GM18502 (cell line): ENCODE data around the gene TTL.
"Not testable (repeated sequence)": the region's sequence is repeated elsewhere in the genome, so short reads cannot be mapped to it uniquely, and the experiment has no call there.

Experiments used
- ATAC-seq: cut with Tn5 transposase; IDR thresholded peaks from one replicate; pipeline ENCODE4 v1.9.1; 2021; ENCODE audit warnings: mild to moderate bottlenecking; ENCODE audit not compliant: unreplicated experiment, poor library complexity

TTL gene

DNA sequence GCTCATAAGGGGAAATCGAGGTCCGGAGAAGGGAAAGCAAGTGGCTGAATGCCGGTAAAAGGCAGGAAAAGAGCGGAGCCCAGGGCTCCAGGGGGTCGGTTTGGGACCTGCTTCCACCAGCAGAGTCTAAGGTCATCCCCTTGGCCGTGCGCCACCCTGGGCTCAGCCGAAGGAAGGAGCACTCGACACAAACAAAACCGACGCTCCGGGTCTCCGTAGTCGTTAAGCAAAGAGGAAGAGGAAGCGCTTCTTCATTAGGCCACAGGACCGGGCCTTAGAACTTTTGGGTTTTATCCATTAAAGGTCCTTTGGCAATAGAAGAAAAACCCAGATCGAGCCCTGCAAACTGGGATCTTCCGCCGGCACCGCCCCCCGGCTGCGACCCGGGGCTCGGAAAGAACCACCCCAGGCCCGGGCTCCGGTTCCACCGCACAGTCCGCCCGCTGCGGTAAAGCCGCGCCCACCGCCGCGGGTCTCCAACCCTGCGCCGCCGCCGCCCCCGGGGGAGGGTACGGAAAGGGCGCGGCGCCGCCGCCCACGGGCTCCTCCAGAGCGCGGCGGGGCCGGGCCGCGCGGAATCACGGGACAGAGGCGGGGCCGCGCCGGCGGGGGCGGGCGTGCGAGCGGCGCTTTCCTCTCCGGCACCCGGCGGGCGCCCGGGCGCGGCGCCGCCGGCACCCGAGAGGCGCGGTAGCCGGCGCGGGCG lies at the start of gene TTL:
Gene TTL (plus strand): TSS at position 629 of the 706 bp plus-strand sequence. CDS start 189 bp downstream, outside the sequence.
- peak; percentile 68 for ATAC-seq

DNA sequence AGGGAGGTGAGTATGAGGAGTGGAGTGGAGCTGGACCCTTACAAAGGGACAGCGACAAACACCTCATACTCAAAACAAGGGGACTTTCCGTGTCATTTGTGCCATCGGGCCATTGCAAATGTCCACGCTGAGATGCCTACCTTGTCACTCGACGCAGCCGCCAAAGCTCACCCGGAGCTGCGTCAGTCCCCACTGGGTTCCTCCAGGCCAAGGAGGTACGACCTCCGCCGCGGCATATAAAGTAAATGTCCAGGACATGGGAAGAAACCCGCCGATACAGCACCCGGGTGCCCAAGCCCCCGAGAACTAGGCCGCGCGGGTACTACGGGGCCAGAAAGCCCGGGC lies 49.6 kb upstream of the TTL start:
- ATAC-seq, result not testable (repeated sequence)

DNA sequence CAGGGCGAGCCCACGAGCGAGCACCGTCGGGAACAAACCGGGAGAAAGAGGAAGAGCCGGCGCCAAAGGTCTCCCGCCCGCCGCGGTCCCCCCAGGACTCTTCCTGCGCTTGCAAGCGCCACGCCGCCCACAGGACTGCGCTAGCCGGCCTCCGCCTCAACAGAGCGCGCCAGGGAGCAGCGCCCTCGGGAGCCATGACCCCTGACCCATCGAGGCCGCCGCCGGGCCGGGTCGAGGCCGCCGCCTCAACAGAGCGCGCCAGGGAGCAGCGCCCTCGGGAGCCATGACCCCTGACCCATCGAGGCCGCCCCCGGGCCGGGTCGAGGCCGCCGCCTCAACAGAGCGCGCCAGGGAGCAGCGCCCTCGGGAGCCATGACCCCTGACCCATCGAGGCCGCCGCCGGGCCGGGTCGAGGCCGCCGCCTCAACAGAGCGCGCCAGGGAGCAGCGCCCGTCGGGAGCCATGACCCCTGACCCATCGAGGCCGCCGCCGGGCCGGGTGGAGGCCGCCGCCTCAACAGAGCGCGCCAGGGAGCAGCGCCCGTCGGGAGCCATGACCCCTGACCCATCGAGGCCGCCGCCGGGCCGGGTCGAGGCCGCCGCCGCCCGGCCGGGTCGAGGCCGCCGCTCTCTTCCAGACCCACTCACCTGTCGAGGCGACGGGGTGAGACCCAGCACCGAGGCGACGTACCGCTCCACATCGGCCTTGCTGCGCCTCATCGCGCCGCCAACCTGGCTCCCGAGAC lies 49.0 kb upstream of the TTL start:
- ATAC-seq, result not testable (repeated sequence)

DNA sequence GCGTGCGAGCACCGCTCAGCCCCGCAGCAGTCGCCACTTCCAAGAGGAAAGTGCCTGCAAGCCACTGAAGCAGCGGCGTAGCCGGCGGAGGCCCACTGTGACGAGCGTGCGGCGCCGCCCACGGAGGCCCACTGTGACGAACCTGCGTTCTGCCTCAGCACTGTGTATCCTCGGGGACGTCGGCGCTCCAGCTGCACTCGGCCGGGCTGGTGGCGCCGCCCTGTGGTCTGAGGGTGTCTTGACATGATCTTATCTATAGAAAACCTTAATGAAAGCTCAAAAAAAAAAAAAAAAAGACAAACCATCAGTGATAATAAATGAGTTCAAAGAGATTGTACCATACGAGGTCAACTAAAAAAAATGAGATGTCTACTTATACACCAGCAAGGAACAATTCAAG lies 48.5 kb upstream of the TTL start, which contains the start of gene RGPD8:
Gene RGPD8 (minus strand): TSS at position 166 of the 400 bp plus-strand sequence. CDS start 192 bp downstream, outside the sequence.
- peak; percentile 99 for ATAC-seq

DNA sequence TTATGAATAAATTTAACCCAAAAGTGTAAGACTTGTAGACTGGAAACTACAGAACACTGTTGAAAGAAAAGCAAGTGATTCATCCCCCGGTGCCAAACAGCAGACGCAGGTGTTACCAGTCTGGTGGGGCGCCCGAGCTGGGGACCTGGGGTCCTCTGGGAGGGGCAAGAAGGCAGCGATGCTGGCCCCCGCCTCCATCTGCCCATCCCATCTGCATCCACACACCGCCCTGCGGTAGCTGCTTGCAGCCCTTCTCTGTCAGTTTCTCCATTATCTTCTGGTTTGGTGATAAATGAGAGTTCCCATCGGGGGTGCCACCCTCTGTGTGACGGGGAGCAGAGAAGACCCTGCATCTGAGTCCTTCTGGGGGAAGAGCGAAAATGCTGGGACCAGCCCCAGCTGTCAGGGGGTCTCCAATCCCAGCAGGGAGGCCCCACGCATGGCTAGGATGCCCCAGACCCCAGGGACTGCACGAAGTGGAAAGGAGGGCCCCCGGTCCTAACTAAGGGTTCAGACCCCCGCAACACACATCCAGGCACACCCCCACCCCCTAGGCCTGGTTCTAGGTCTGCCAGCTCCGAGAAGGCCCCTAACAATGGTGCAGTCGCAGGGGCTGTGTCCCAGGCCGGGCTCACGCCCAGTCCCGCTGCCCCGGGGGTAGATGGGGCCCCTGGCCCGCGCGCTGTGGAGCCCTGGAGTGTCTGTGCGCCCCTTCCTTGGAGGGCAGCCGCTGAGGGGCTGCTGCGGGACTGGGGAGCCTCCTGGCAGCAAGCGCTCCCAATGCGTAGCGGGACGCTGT lies 47.8 kb upstream of the TTL start:
- no peak for ATAC-seq

DNA sequence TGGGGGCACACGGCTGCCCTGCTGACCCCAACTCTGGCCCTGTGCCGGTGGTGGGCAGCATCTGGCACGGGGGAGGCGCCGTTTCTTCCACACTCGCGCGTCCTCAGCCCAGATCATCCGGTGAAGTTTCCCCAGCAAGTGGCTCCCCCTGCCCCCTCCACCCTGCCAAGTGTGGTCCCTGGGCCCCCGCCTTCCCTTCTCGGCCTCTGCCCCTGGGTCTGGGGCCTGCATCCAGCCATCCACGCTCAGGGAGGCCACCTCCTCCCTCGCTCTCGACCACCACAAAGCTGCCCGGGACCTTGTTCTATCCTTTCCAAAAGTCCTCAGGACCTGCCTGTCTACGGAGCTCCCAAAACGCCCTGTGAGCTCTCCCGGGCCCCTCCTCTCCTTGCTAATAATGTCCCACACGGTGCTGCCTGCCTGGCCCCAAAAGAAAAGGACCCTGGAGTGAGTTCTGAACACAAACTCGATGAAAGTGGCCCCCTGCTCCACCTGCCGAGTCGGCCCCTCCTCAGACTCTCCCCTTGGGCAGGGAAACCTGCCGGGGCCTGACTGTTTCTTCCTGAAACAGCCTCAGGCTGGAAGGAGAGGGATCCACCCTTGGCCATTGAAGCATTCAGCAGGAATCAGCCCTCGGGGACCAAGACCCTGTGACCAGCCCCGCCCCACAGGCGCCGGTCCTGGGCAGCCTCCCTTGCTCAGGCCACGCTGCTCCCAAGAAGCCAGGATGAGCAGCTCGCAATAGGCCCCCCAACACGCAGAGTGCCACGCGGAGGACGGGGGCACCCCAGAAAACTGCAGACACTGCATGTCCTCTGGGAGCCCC lies 46.9 kb upstream of the TTL start:
- not testable (repeated sequence) for ATAC-seq

- not testable (repeated sequence) for ATAC-seq
These were observed 46.1 kb upstream of the TTL start for GRCh38 chr2:112435716-112436431.

DNA sequence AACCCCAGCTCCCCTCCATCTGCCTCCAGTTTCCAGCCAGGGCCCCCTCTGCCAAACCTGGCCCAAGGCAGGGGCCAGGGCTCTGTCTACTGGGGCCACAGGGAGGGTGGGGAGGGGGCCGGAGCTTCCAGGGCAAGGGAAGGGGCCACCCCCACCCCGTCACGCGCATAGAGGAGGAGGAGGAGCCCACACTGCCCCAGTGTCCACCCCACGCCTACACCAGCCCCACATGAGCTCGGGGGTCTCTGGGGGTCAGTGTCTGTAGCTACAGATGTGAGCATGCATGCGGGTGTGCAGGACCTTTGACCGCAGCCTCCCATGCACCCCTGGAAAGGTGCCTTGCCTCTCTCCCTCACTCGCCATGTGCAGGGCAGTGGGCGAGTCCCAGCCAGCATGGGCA lies 45.0 kb upstream of the TTL start:
- not testable (repeated sequence) for ATAC-seq

DNA sequence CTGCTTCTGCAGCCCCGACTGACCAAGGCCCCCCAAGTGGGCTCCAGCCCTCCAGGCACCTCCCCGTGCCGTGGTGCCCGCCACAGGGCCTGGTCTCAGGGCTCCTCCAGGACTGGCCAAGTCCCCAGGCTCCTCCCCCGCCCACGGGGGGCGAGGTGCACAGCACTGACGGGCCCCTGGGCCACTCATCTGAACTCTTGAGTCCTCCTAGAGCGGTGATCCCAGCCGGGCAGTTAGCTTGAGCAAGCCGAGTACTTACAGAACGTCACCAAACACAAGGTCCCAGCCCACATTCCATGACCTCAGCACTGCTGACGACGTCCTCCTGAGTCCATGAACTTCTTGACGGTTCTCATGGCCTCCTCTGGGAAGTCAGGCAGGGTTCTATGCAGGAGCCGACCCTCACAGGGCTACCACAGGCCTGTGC lies 44.5 kb upstream of the TTL start:
- ATAC-seq, result not testable (repeated sequence)

DNA sequence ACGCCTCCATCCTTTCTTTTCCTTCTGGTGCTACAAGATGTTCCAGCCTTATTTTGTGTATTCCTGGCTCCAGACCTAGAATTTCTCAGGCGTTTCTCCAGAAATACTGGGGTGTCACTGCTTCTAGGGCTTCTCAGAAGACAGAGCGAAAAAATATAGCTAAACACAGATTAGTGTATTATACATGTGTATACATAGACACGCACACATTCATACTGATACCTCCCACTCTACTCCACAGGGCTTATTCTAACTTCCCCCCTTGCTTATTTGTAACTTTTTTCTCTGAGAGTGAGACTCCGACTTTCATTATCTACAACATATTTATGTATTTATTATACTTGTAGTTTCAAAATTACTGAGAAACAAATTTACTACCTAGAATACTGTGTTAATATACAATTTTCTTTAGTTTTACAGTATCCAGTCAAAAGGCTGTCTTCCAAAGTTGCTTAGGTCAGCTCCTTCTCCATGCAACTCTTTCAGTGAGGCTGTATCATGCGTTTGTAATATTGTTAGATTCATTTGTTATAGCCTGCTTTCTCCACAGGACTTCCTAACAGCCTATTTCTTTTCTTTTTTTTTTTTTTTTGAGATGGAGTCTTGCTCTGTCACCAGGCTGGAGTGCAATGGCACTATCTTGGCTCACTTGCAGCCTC lies 43.2 kb upstream of the TTL start:
- not testable (repeated sequence) for ATAC-seq

DNA sequence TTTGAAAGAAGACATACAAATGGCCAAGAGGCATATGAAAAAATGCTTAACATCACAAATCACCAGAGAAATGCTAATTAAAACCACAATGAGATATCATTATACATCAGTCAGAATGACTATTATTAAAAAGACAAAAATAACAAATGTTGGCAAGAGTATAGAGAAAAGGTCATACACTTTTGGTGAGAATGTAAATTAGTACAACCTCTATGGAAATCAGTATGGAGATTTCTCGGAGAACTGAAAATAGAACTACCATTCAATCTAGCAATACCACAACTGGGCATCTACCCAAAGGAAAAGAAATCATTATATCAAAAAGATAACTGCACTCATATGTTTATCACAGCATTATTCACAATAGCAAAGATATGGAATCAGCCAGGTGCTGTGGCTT lies 37.7 kb upstream of the TTL start:
- ATAC-seq, result not testable (repeated sequence)

- no peak for ATAC-seq
These were observed 32.1 kb upstream of the TTL start for GRCh38 chr2:112449854-112450253.

DNA sequence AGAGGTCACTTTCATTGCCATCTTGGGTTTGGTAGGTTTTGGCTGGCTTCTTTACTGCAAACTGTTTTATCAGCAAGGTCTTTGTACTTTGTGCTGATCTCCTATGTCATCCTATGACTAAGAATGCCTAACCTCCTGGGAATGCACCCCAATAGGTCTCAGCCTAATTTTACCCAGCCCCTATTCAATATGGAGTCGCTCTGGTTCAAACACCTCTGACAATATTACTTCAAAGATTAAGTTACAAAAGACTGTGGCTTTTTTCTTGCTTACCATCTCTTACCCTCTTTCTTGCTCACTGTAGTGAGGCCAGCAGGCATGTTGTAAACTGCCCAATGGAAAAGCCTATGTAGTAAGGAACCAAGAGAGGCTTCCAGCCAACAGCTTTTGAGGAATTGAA lies 30.6 kb upstream of the TTL start:
- ATAC-seq, result no peak

DNA sequence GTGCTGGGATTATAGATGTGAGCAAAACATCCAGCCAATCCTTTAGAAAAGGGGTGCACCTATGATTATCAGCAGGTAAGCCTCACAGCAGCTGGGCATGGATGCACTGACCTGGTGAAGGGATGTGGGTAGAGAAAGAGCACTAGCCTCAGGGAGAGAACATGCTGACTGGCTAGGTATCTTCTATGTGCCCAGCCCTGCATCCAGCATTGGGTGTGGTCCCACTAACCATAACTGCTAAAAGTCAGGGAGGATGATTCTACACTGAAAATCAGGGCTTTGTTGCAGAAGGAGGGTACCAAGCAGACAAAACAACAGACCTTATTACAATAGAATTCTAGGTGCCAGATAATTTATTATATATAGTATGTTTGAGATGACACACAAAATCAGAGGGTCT lies 27.4 kb upstream of the TTL start:
- no peak for ATAC-seq

- ATAC-seq, result no peak
These were observed 22.6 kb upstream of the TTL start for GRCh38 chr2:112459372-112459771.

GRCh38 chr2:112462178-112462577 lies 19.8 kb upstream of the TTL start:
- no peak for ATAC-seq

DNA sequence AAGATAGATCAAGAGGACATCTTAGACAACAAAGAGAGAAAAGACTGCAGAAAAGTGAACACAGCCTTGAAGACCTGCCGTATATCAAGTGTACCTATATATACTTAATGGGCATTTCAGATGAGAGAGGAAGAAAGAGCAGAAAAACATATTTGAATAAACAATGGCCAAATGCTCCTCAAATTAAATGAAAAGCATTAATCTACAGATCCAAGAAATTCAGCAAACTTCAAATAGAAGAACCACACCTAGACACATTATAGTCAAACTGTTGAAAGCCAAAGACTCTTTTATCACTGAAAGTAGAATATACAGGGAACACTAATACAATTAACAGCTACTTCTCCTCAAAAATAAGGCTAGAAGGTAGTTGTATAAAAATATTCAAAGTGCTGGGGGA lies 18.7 kb upstream of the TTL start:
- ATAC-seq, result no peak

- no peak for ATAC-seq
These were observed 16.6 kb upstream of the TTL start for GRCh38 chr2:112465382-112465781.
